Fibroblast of lung (primary cell): ENCODE data around the gene USP30. TPM values are rescaled to one million over a fixed set of nuclear protein-coding genes. Genes with fewer than 3 reads are reported as not detected.

Experiments used
- DNase-seq, 2 donors: peaks; one replicate each; pipeline versions ENCODE4 v3.0.0 to v3.0.0-alpha.2; 2010; ENCODE audit warnings: low read depth in 2 of 2
- H2AFZ ChIP-seq: 2 replicates; pipeline ENCODE4 v1.5.1; 2012; ENCODE audit warnings: low read length, control low read depth, inconsistent platforms
- H3K27ac ChIP-seq: 2 replicates; pipeline ENCODE4 v1.5.1; 2011; ENCODE audit warnings: low read length, control low read depth; ENCODE audit not compliant: insufficient read depth
- H3K27me3 ChIP-seq: 2 replicates; pipeline ENCODE4 v1.5.1; 2011; ENCODE audit warnings: mild to moderate bottlenecking, low read length; ENCODE audit not compliant: control insufficient read depth, insufficient read depth
- H3K36me3 ChIP-seq: 2 replicates; pipeline ENCODE4 v1.5.1; 2011; ENCODE audit warnings: low read length; ENCODE audit not compliant: control insufficient read depth, insufficient read depth
- H3K4me1 ChIP-seq: 2 replicates; pipeline ENCODE4 v1.5.1; 2011; ENCODE audit warnings: low read length; ENCODE audit not compliant: control insufficient read depth, insufficient read depth; ENCODE audit errors: extremely low read depth
- H3K4me2 ChIP-seq: 2 replicates; pipeline ENCODE4 v1.5.1; 2011; ENCODE audit warnings: low read length, control low read depth; ENCODE audit not compliant: insufficient read depth; ENCODE audit errors: extremely low read depth
- H3K4me3 ChIP-seq, 4 experiments: fragments of 200-600 bp in 1 of 4; sonication (generic) in 1 of 4; replicated peaks in 1 of 4; 2 replicates each; pipeline ENCODE4 v1.5.1; 2011 to 2016; ENCODE audit warnings: low read length in 4 of 4, low read depth in 3 of 4, mild to moderate bottlenecking in 3 of 4, control low read depth in 2 of 4, inconsistent platforms in 1 of 4, mixed read lengths in 1 of 4; ENCODE audit not compliant: insufficient read depth in 1 of 4; ENCODE audit errors: control extremely low read depth in 1 of 4
- H3K79me2 ChIP-seq: 2 replicates; pipeline ENCODE4 v1.5.1; 2012; ENCODE audit warnings: mild to moderate bottlenecking, low read length, inconsistent platforms; ENCODE audit not compliant: control insufficient read depth, insufficient read depth
- H3K9ac ChIP-seq: 2 replicates; pipeline ENCODE4 v1.5.1; 2011; ENCODE audit warnings: mild to moderate bottlenecking, low read length, control low read depth; ENCODE audit not compliant: insufficient read depth
- H3K9me3 ChIP-seq: 2 replicates; pipeline ENCODE4 v1.5.1; 2012; ENCODE audit warnings: low read depth, low read length; ENCODE audit not compliant: control insufficient read depth, insufficient read depth
- H4K20me1 ChIP-seq: 2 replicates; pipeline ENCODE4 v1.5.1; 2011; ENCODE audit warnings: low read length; ENCODE audit not compliant: control insufficient read depth, insufficient read depth; ENCODE audit errors: extremely low read depth
- CTCF ChIP-seq, 2 donors: IDR thresholded peaks in 1 of 2; conservative IDR thresholded peaks in 1 of 2; 1 replicate in 1 of 2; 2 replicates in 1 of 2; pipeline ENCODE4 v1.5.1; 2011 to 2012; ENCODE audit warnings: low read length in 2 of 2, control low read depth in 1 of 2, inconsistent platforms in 1 of 2, low read depth in 1 of 2, mild to moderate bottlenecking in 1 of 2
- EZH2 ChIP-seq: IDR thresholded peaks from 2 replicates; pipeline ENCODE4 v1.5.1; 2012; ENCODE audit warnings: low read length, control low read depth, mild to moderate bottlenecking; ENCODE audit errors: missing control alignments
- polyA plus RNA-seq, 2 donors: library from polyadenylated mRNA; depleted of rRNA in 1 of 2; stranded (reverse) in 1 of 2; unstranded in 1 of 2; fragments of >200 nt; gene quantifications; 2 replicates each; pipeline ENCODE4 v1.2.1, GENCODE V29; 2011 to 2012; ENCODE audit warnings: missing spikeins in 1 of 2
- total RNA-seq: library from RNA; depleted of rRNA; stranded (reverse); fragments of >200 nt; gene quantifications from 2 replicates; pipeline ENCODE4 v1.2.1, GENCODE V29; 2014

Gene USP30
- total and polyA plus RNA-seq, 2 donors (not counting 1 experiment from before 2014, with no cell fraction given): 9.9 to 13.9 TPM

GRCh38 chr12:109099431-109100020 lies 47.1 kb downstream of the USP30 start:
- TF ChIP-seq CTCF (conservative IDR thresholded peaks at IDR 0.05 in 1 of 2, IDR thresholded peaks at IDR 0.05 in 1 of 2; ENCODE audit: low read depth in 1 of 2, low read length in 2 of 2) (no peak), EZH2 (no peak)
- peaks cover 4% of the 10 kb centered on the region for H3K4me1 ChIP-seq
- no peaks in the 10 kb centered on the region for H3K27me3 ChIP-seq
- no peak overlapping the region for H3K9ac ChIP-seq
- peaks cover 1% of the 10 kb centered on the region for H3K36me3 ChIP-seq
- peak overlapping the region; percentile 86 for H3K4me2 ChIP-seq
- H3K27ac ChIP-seq: no peak overlapping the region
- no peaks in the 10 kb centered on the region for H3K9me3 ChIP-seq
- H2AFZ ChIP-seq: no peak overlapping the region
- peak in 1 of 2 donors; percentile 23 for DNase-seq
- H3K4me3 ChIP-seq: peak overlapping the region in 3 of 4 experiments; percentile 69 to 80 (median 69)
- H3K79me2 ChIP-seq: peaks cover 4% of the 10 kb centered on the region
- no peaks in the 10 kb centered on the region for H4K20me1 ChIP-seq

DNA sequence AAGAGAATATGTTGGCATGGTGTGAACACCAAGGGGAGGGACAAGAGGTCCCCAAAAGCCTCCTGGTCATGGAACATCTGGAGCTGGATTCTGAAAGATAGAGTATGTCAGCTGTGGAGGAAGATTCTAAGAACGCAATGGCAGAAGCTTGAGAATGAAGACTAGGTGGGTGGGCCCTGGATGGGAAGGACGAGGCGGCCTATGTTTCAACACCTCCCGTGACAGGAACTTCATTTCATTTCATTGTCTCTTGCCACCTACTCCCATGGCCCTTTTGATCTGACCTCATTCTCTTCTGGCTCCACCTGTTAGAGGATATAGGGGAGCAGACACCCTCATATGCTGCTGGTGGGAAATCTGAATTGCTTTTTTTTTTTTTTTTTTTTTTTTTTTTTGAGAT lies 48.4 kb downstream of the USP30 start:
- H3K4me2 ChIP-seq: no peak overlapping the region
- H3K27ac ChIP-seq: no peak overlapping the region
- H3K4me1 ChIP-seq: peaks cover 4% of the 10 kb centered on the region
- no peaks in the 10 kb centered on the region for H4K20me1 ChIP-seq
- DNase-seq: no peak
- no peaks in the 10 kb centered on the region for H3K9me3 ChIP-seq
- no peak overlapping the region for H3K4me3 ChIP-seq
- no peaks in the 10 kb centered on the region for H3K27me3 ChIP-seq
- TF ChIP-seq EZH2: no peak
- TF ChIP-seq CTCF (conservative IDR thresholded peaks at IDR 0.05 in 1 of 2, IDR thresholded peaks at IDR 0.05 in 1 of 2; ENCODE audit: low read depth in 1 of 2, low read length in 2 of 2): no peak
- no peak overlapping the region for H2AFZ ChIP-seq
- H3K36me3 ChIP-seq: peaks cover 4% of the 10 kb centered on the region
- no peak overlapping the region for H3K9ac ChIP-seq
- H3K79me2 ChIP-seq: peaks cover 4% of the 10 kb centered on the region

DNA sequence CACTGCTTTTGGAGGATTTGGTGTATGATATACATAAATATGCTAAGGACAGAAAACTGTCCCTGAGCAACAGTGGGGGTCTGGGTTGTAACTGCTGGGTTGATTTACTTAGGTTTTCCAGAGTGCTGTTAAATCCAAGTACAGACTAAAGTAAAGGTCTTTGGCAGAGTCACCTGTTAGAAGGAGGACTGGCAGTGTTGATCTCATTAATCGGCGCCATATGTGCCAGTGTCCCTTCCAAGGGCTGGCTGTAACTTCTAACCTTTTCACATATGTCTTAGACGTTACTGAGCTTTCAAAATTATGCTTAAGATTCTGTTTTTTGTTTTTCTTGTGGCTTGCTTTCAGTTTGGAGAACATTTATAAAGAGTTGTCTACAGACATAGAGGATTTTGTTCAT lies 50.1 kb downstream of the USP30 start:
- H3K4me2 ChIP-seq: no peak overlapping the region
- no peak for TF ChIP-seq CTCF (conservative IDR thresholded peaks at IDR 0.05 in 1 of 2, IDR thresholded peaks at IDR 0.05 in 1 of 2; ENCODE audit: low read depth in 1 of 2, low read length in 2 of 2)
- no peak overlapping the region for H2AFZ ChIP-seq
- peaks cover 4% of the 10 kb centered on the region for H3K79me2 ChIP-seq
- no peak overlapping the region for H3K4me3 ChIP-seq
- H3K27me3 ChIP-seq: no peaks in the 10 kb centered on the region
- peaks cover 4% of the 10 kb centered on the region for H3K4me1 ChIP-seq
- no peak overlapping the region for H3K27ac ChIP-seq
- DNase-seq: no peak
- H4K20me1 ChIP-seq: no peaks in the 10 kb centered on the region
- H3K36me3 ChIP-seq: peaks cover 5% of the 10 kb centered on the region
- H3K9me3 ChIP-seq: no peaks in the 10 kb centered on the region
- H3K9ac ChIP-seq: no peak overlapping the region
